ENCODE results near the gene UBE2H. TPM values are rescaled to one million over a fixed set of nuclear protein-coding genes. Genes with fewer than 3 reads are reported as not detected.
"Not testable (repeated sequence)": the region's sequence is repeated elsewhere in the genome, so short reads cannot be mapped to it uniquely, and the experiment has no call there.

Gene UBE2H
- total RNA-seq, 1 donor from 2014 or later, result 112 TPM

DNA sequence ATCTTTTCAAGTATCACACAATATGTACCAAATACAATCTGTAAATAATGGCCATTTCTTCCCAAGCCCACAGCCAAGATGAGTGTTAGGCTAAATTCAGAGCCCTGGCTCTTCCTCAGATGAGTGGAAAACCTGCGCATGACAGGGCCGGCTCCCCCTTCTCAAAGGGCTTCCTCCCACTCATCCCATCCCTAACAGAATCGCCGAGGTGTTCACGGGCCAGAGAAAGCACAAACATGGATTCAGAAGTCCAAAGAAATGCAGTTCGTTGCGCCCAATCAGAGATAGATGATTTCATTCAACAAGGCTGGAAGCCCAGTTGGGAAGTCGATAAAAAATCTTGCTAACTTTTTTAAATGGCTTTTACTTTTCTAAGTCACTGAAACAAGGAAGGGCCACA lies 121.8 kb downstream of the UBE2H start:
- H3K36me3 ChIP-seq, result peaks cover 19% of the 10 kb centered on the region
- H3K4me3 ChIP-seq, result no peak overlapping the region
- peak overlapping the region; percentile 75 for H3K27ac ChIP-seq (replicated peaks)
- no peaks in the 10 kb centered on the region for H3K9me3 ChIP-seq (replicated peaks)
- H3K4me1 ChIP-seq, result peaks cover 71% of the 10 kb centered on the region
- TF ChIP-seq, protein P1, sequence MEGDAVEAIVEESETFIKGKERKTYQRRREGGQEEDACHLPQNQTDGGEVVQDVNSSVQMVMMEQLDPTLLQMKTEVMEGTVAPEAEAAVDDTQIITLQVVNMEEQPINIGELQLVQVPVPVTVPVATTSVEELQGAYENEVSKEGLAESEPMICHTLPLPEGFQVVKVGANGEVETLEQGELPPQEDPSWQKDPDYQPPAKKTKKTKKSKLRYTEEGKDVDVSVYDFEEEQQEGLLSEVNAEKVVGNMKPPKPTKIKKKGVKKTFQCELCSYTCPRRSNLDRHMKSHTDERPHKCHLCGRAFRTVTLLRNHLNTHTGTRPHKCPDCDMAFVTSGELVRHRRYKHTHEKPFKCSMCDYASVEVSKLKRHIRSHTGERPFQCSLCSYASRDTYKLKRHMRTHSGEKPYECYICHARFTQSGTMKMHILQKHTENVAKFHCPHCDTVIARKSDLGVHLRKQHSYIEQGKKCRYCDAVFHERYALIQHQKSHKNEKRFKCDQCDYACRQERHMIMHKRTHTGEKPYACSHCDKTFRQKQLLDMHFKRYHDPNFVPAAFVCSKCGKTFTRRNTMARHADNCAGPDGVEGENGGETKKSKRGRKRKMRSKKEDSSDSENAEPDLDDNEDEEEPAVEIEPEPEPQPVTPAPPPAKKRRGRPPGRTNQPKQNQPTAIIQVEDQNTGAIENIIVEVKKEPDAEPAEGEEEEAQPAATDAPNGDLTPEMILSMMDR (IDR thresholded peaks at IDR 0.05; ENCODE audit: borderline replicate concordance), result no peak
- intact Hi-C loops (cut with micrococcal nuclease), result loop anchor here (10.0 kb wide), 1 partner anchor 184 kb away; no protein-coding TSS in a partner anchor
- DNase-seq, result no peak
- no peaks in the 10 kb centered on the region for H3K27me3 ChIP-seq (ENCODE audit: low read depth)

DNA sequence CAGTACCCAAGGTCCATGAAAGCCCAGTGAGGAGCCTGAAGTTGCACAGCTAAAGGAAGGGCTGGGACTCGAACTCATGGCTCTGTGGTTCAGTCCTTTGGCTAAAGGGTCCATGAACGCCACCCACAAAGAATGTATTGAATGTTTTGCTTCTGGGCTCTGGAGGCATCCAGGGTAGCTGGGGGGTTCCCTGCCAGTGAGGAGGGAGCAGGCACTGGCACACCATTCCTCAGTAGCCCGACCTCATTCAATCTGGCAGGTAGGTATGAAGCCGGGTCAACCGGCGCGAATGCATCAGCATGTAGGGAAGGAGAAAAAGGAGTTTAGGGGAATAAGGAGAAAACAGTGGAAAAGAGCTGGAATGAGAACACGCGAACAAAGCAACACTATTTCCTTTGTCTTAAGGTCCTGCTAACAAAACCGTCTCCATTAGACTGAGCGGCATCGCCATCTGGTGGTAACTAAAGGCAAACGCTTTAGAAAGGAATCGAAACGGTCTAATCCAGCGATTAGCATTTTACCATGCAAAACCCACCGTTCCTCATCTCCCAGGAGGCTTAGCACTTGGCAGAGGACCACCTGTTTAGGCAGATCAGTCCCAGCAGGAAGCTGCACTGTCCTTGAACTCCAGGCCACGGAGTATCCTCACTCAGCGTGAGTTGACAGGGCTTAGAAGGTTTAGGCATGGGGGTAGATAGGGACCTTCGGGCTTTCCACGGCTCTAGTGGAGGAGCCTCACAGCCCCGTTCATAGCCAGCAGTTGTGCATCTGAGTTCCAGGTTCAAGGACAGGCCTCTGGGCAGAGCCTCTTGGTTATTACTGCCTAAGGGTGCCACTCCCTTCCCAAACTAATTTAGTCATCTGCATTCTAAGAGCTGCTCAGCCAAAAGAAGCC lies 122.8 kb downstream of the UBE2H start:
- Histone ChIP-seq H3K4me1 (peaks cover 72% of the 10 kb centered on the region), H3K36me3 (peaks cover 17% of the 10 kb centered on the region), H3K27me3 (ENCODE audit: low read depth) (no peaks in the 10 kb centered on the region), H3K27ac (replicated peaks) (peak overlapping the region; percentile 75), H3K4me3 (peak overlapping the region; percentile 50), H3K9me3 (replicated peaks) (no peaks in the 10 kb centered on the region)
- intact Hi-C loops (cut with micrococcal nuclease), result loop anchor here (10.0 kb wide), 1 partner anchor 185 kb away; no protein-coding TSS in a partner anchor
- peak; percentile 39 for DNase-seq
- TF ChIP-seq, protein P1 (IDR thresholded peaks at IDR 0.05; ENCODE audit: borderline replicate concordance), result peak; percentile 88

DNA sequence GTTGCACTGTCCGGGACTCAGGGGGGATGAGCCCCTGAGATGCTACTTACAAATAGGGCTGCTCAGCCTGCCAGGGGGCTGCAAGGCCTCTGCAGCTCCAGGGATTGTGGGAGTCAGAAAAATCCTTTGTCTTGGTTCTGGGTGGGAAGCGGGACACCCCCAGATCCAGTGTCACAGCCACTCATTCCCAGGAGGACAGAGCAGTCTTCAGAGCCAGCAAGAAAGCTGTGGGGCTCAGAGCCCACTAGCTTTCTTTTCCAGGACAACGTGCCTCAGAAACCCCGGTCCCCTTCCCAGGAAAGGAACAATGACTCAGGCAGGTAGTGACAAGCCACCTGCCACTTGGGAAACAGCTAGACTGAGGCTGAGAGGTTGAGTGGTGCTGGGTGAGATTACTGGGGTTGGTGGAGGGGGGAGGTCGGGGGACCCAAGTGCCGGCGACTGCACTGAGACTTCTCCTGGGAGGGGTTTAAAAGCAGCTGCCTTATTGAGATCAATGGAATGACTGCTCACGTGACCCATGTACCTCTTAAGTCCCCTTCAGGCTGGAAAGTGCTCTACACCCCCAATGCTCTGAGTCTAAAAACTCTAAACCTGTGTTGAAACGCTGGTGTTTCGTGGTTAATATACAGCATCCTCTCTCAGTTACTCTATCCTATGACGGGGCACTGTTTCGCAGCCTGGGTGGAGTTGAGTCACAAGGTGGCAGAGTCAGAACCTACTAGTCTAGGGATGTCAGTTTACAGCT lies 123.6 kb downstream of the UBE2H start:
- Histone ChIP-seq H3K36me3 (peaks cover 8% of the 10 kb centered on the region), H3K27me3 (ENCODE audit: low read depth) (no peaks in the 10 kb centered on the region), H3K27ac (replicated peaks) (peak overlapping the region; percentile 75), H3K4me1 (peaks cover 71% of the 10 kb centered on the region), H3K4me3 (no peak overlapping the region), H3K9me3 (replicated peaks) (no peaks in the 10 kb centered on the region)
- intact Hi-C loops (cut with micrococcal nuclease), result no loop called here
- no peak for DNase-seq
- TF ChIP-seq, protein P1 (IDR thresholded peaks at IDR 0.05; ENCODE audit: borderline replicate concordance), result no peak

DNA sequence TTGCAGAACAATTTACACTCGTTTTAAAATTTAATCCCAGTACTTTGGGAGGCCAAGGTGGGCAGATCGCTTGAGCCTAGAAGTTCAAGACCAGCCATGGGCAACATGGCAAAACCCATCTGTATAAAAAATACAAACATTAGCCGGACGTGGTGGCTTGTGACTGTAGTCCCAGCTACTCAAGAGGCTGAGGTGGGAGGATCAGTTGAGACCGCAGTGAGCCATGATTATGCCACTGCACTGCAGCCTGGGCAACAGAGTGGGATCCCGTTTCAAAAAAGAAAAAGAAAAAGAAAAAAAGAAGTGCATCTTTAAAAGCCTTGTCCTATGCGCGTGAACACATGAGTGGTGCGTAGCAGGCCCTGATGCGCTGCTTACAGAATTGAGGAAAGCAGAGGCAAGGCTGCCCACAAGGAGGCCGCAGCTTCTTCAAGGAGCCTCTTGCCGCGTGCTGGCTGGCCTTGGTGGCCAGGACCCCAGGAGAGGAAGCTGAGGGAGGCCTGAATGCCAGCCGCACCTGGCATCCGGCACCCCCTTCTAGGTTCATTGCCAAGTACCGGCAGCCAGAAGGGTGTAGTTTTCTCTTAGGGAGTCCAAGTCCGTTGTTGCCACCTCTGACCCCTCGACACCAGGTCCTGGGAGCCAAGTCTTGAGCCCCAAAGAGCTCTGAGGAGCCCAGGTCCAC lies 124.5 kb downstream of the UBE2H start:
- Histone ChIP-seq H3K4me3 (no peak overlapping the region), H3K27me3 (ENCODE audit: low read depth) (no peaks in the 10 kb centered on the region), H3K36me3 (no peaks in the 10 kb centered on the region), H3K9me3 (replicated peaks) (no peaks in the 10 kb centered on the region), H3K27ac (replicated peaks) (no peak overlapping the region), H3K4me1 (peaks cover 62% of the 10 kb centered on the region)
- DNase-seq, result no peak
- TF ChIP-seq, protein P1 (IDR thresholded peaks at IDR 0.05; ENCODE audit: borderline replicate concordance), result no peak
- intact Hi-C loops (cut with micrococcal nuclease), result no loop called here

DNA sequence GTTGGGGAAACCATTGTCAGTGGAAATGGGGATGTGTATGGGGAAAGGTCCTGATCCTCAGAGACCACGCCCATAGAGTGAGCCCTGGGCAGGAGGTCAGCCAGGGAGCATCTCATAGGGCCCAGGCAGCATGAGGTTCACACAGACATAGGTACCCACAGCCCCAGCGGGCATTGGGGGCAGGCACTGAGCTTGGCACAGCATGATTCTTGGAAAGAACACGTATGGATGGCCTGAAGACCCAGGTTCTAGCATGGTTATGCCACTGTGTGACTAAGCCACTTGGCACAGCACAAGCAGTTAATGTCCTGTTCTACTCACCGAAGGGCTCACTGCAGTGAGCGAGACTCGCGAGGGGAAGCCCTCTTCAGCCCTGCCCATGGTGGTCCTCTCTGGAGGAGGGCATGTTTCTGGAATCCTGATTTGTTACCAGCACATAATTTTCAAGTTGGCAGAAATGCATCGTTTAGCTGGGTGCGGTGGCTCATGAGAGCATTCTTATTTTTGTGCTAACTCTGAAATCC lies 125.2 kb downstream of the UBE2H start:
- TF ChIP-seq, protein P1 (IDR thresholded peaks at IDR 0.05; ENCODE audit: borderline replicate concordance), result no peak
- Histone ChIP-seq H3K36me3 (no peaks in the 10 kb centered on the region), H3K9me3 (replicated peaks) (no peaks in the 10 kb centered on the region), H3K4me3 (no peak overlapping the region), H3K27ac (replicated peaks) (no peak overlapping the region), H3K4me1 (peaks cover 55% of the 10 kb centered on the region), H3K27me3 (ENCODE audit: low read depth) (no peaks in the 10 kb centered on the region)
- no peak for DNase-seq
- intact Hi-C loops (cut with micrococcal nuclease), result no loop called here

DNA sequence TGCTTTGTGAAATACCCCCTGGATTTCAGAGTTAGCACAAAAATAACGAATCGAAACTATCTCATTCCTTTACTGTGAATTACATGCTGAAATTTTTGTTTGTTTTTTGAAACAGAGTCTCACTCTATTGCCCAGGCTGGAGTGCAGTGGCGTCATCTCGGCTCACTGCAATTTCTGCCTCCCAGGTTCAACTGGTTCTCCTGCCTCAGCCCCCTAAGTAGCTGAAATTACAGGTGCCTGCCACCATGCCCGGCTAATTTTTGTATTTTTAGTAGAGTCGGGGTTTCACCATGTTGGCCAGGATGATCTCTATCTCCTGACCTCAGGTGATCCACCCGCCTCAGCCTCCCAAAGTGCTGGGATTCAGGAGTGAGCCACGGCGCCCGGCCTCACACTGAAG lies 125.9 kb downstream of the UBE2H start:
- intact Hi-C loops (cut with micrococcal nuclease); H3K4me3 ChIP-seq; DNase-seq: not testable (repeated sequence)

More for the DNA sequence above, 125.9 kb downstream of the UBE2H start:
- H3K36me3 ChIP-seq; H3K27ac ChIP-seq (replicated peaks); H3K27me3 ChIP-seq (ENCODE audit: low read depth); H3K9me3 ChIP-seq (replicated peaks): not testable (repeated sequence)
- H3K4me1 ChIP-seq, result peaks cover 49% of the 10 kb centered on the region
